IPS-15b (cell line): ENCODE results near the gene VAX1.
A peak's percentile ranks its signal among the peaks of the same experiment; 100 is the strongest.
"Not testable (repeated sequence)": the region's sequence is repeated elsewhere in the genome, so short reads cannot be mapped to it uniquely, and the experiment has no call there.

ENCODE experiments used
- H3K27me3 ChIP-seq: one replicate; pipeline ENCODE4 v1.6.1; 2013; ENCODE audit warnings: low read length; ENCODE audit not compliant: control insufficient read depth, insufficient read depth
- H3K36me3 ChIP-seq: one replicate; pipeline ENCODE4 v1.6.1; 2013; ENCODE audit warnings: low read length; ENCODE audit not compliant: control insufficient read depth, insufficient read depth
- H3K4me1 ChIP-seq: one replicate; pipeline ENCODE4 v1.6.1; 2013; ENCODE audit warnings: mild to moderate bottlenecking, low read length; ENCODE audit not compliant: control insufficient read depth, insufficient read depth
- H3K4me3 ChIP-seq: one replicate; pipeline ENCODE4 v1.5.1; 2013; ENCODE audit warnings: low read depth, low read length
- H3K9ac ChIP-seq: one replicate; pipeline ENCODE4 v1.6.1; 2013; ENCODE audit warnings: low read depth, mild to moderate bottlenecking, low read length
- H3K9me3 ChIP-seq: one replicate; pipeline ENCODE4 v1.6.1; 2013; ENCODE audit warnings: mild to moderate bottlenecking, low read length; ENCODE audit not compliant: control insufficient read depth, insufficient read depth

Gene VAX1

GRCh38 chr10:117130862-117131375 is 7.2 kb downstream of the VAX1 start:
- Histone ChIP-seq H3K4me1 (peaks cover 5% of the 10 kb centered on the region), H3K36me3 (no peaks in the 10 kb centered on the region), H3K27me3 (peaks cover 95% of the 10 kb centered on the region), H3K9ac (no peak overlapping the region), H3K4me3 (peak overlapping the region; percentile 39), H3K9me3 (no peaks in the 10 kb centered on the region)

GRCh38 chr10:117130346-117130745 is 7.7 kb downstream of the VAX1 start:
- Histone ChIP-seq H3K27me3 (peaks cover 95% of the 10 kb centered on the region), H3K9me3 (no peaks in the 10 kb centered on the region), H3K4me1 (peaks cover 5% of the 10 kb centered on the region), H3K4me3 (peak overlapping the region; percentile 8), H3K9ac (no peak overlapping the region), H3K36me3 (no peaks in the 10 kb centered on the region)

GRCh38 chr10:117126645-117127044 is 11.4 kb downstream of the VAX1 start:
- not testable (repeated sequence) for H3K4me3 ChIP-seq, H3K9ac ChIP-seq, H3K36me3 ChIP-seq, H3K4me1 ChIP-seq, H3K9me3 ChIP-seq
- peaks cover 71% of the 10 kb centered on the region for H3K27me3 ChIP-seq

- Histone ChIP-seq H3K27me3 (peaks cover 65% of the 10 kb centered on the region), H3K4me1 (peaks cover 5% of the 10 kb centered on the region), H3K9ac (no peak overlapping the region), H3K36me3 (no peaks in the 10 kb centered on the region), H3K9me3 (no peaks in the 10 kb centered on the region), H3K4me3 (peak overlapping the region; percentile 22)
Measured at GRCh38 chr10:117126034-117126433, 12.0 kb downstream of the VAX1 start.

GRCh38 chr10:117112220-117112619 is 25.9 kb downstream of the VAX1 start:
- no peaks in the 10 kb centered on the region for H3K4me1 ChIP-seq
- no peak overlapping the region for H3K4me3 ChIP-seq
- no peaks in the 10 kb centered on the region for H3K9me3 ChIP-seq
- H3K27me3 ChIP-seq: peaks cover 6% of the 10 kb centered on the region
- no peaks in the 10 kb centered on the region for H3K36me3 ChIP-seq
- no peak overlapping the region for H3K9ac ChIP-seq

GRCh38 chr10:117107238-117107637 is 30.8 kb downstream of the VAX1 start:
- no peaks in the 10 kb centered on the region for H3K36me3 ChIP-seq
- H3K9ac ChIP-seq: no peak overlapping the region
- H3K9me3 ChIP-seq: no peaks in the 10 kb centered on the region
- peaks cover 2% of the 10 kb centered on the region for H3K27me3 ChIP-seq
- H3K4me1 ChIP-seq: no peaks in the 10 kb centered on the region
- H3K4me3 ChIP-seq: no peak overlapping the region

- peaks cover 9% of the 10 kb centered on the region for H3K4me1 ChIP-seq
- no peaks in the 10 kb centered on the region for H3K27me3 ChIP-seq
Measured at GRCh38 chr10:117096599-117097201, 41.4 kb downstream of the VAX1 start.

GRCh38 chr10:117094856-117095255 is 43.2 kb downstream of the VAX1 start:
- no peak overlapping the region for H3K9ac ChIP-seq
- no peaks in the 10 kb centered on the region for H3K36me3 ChIP-seq
- H3K4me3 ChIP-seq: no peak overlapping the region
- H3K4me1 ChIP-seq: peaks cover 9% of the 10 kb centered on the region
- H3K27me3 ChIP-seq: no peaks in the 10 kb centered on the region
- H3K9me3 ChIP-seq: no peaks in the 10 kb centered on the region

More at GRCh38 chr10:117096599-117097201, 41.4 kb downstream of the VAX1 start:
- H3K9ac ChIP-seq: no peak overlapping the region
- H3K4me3 ChIP-seq: no peak overlapping the region
- no peaks in the 10 kb centered on the region for H3K36me3 ChIP-seq
- H3K9me3 ChIP-seq: no peaks in the 10 kb centered on the region

GRCh38 chr10:117092386-117092785 is 45.7 kb downstream of the VAX1 start:
- H3K9ac ChIP-seq: no peak overlapping the region
- H3K36me3 ChIP-seq: no peaks in the 10 kb centered on the region
- no peaks in the 10 kb centered on the region for H3K9me3 ChIP-seq
- no peaks in the 10 kb centered on the region for H3K27me3 ChIP-seq
- H3K4me1 ChIP-seq: peaks cover 9% of the 10 kb centered on the region
- no peak overlapping the region for H3K4me3 ChIP-seq

- Histone ChIP-seq H3K4me3 (no peak overlapping the region), H3K4me1 (peaks cover 9% of the 10 kb centered on the region), H3K9ac (no peak overlapping the region), H3K36me3 (no peaks in the 10 kb centered on the region), H3K27me3 (no peaks in the 10 kb centered on the region), H3K9me3 (no peaks in the 10 kb centered on the region)
Measured at GRCh38 chr10:117090834-117091233, 47.2 kb downstream of the VAX1 start.

- Histone ChIP-seq H3K4me1 (no peaks in the 10 kb centered on the region), H3K27me3 (no peaks in the 10 kb centered on the region), H3K9me3 (no peaks in the 10 kb centered on the region), H3K4me3 (no peak overlapping the region), H3K36me3 (no peaks in the 10 kb centered on the region), H3K9ac (no peak overlapping the region)
Measured at GRCh38 chr10:117087521-117087920, 50.5 kb downstream of the VAX1 start.

- Histone ChIP-seq H3K4me3 (no peak overlapping the region), H3K36me3 (no peaks in the 10 kb centered on the region), H3K9me3 (no peaks in the 10 kb centered on the region), H3K27me3 (no peaks in the 10 kb centered on the region), H3K4me1 (no peaks in the 10 kb centered on the region), H3K9ac (no peak overlapping the region)
Measured at GRCh38 chr10:117086546-117086945, 51.5 kb downstream of the VAX1 start.
